Measurements from ENCODE around the gene IPO4. TPM values are rescaled to one million over a fixed set of nuclear protein-coding genes. Genes with fewer than 3 reads are reported as not detected.
"Not testable (repeated sequence)": the region's sequence is repeated elsewhere in the genome, so short reads cannot be mapped to it uniquely, and the experiment has no call there.

The IPO4 gene
- total and polyA plus RNA-seq, 2 of the 4 experiments (the other 2 are of a cell fraction) = 37.6 to 39.4 TPM

GRCh38 chr14:24216876-24217275, 28.3 kb upstream of the IPO4 start:
- H3K36me3 ChIP-seq (ENCODE audit: control insufficient read depth, insufficient read depth, low read length); H3K27me3 ChIP-seq (ENCODE audit: control insufficient read depth, insufficient read depth, low read length); DNase-seq; H3K4ac ChIP-seq (ENCODE audit: low read depth, low read length); H3K9ac ChIP-seq (ENCODE audit: low read depth, low read length); H3K14ac ChIP-seq (replicated peaks; ENCODE audit: low read depth, low read length); H4K5ac ChIP-seq (ENCODE audit: low read depth, low read length); H3K56ac ChIP-seq (ENCODE audit: extremely low read depth, insufficient read depth, low read length); BruUV-seq (replicated peaks); ATAC-seq (ENCODE audit: low read depth); H2BK20ac ChIP-seq (ENCODE audit: low read depth, low read length); H3K9me1 ChIP-seq (ENCODE audit: insufficient read depth, low read length); H2BK120ac ChIP-seq (ENCODE audit: low read depth, low read length); POLR2A ChIA-PET (ENCODE audit: unreplicated experiment); dilution Hi-C loops (cut with HindIII; ENCODE audit: low sequenced_read_pairs, unreplicated experiment); H3K4me1 ChIP-seq (ENCODE audit: control insufficient read depth, insufficient read depth, low read length); in situ Hi-C loops (cut with MboI; ENCODE audit: low sequenced_read_pairs); H4K20me1 ChIP-seq (ENCODE audit: insufficient read depth, low read length); H2AFZ ChIP-seq (replicated peaks; ENCODE audit: low read length, poor library complexity); H2AK9ac ChIP-seq (replicated peaks; ENCODE audit: low read depth, low read length, poor library complexity); H4K8ac ChIP-seq (ENCODE audit: low read depth in 2 of 2, low read length in 2 of 2); H2BK5ac ChIP-seq (ENCODE audit: low read depth, low read length, poor library complexity, severe bottlenecking); H3K4me2 ChIP-seq (ENCODE audit: low read depth, low read length); H2AK5ac ChIP-seq (ENCODE audit: low read depth, low read length); H3K4me3 ChIP-seq (ENCODE audit: insufficient read depth, low read depth, low read length); H2BK15ac ChIP-seq (ENCODE audit: low read depth, low read length); H3K23ac ChIP-seq (ENCODE audit: low read depth, low read length); H4K91ac ChIP-seq (ENCODE audit: insufficient read depth, low read depth, low read length); H3K18ac ChIP-seq (ENCODE audit: low read depth, low read length); H3K9me3 ChIP-seq (ENCODE audit: control insufficient read depth, insufficient read depth, low read length); H3K27ac ChIP-seq (ENCODE audit: insufficient read depth, low read length): not testable (repeated sequence)
- CTCF ChIA-PET = interaction anchor here (0.7 to 1.8 kb wide), 2 partner anchors 11 to 25 kb away, joined by 6 to 7 read pairs; partner anchors contain the start of gene TINF2
- WGBS, 2 experiments (ENCODE audit: extremely low coverage in 2 of 2, insufficient read length in 1 of 2) = no CpG with 5 or more reads among the region's 1 CpG
- H3K79me1 ChIP-seq (ENCODE audit: low read depth in 1 of 2, low read length in 2 of 2) = peaks cover 11 to 68% of the 10 kb centered on the region in 2 experiments
- intact Hi-C loops (cut with micrococcal nuclease) = loop anchor here (1.0 to 10.0 kb wide), 3 partner anchors 15 to 218 kb away; partner anchors contain the start of genes GMPR2 and NEDD8
